Naive thymus-derived CD4-positive, alpha-beta T cell (primary cell): Measurements from ENCODE around the gene SAE1. TPM values are rescaled to one million over a fixed set of nuclear protein-coding genes. Genes with fewer than 3 reads are reported as not detected.

Experiments
- ATAC-seq: fragments of 150-1000 bp; cut with Tn5 transposase; 2 replicates; pipeline ENCODE4 v1.10.0; 2021; ENCODE audit warnings: mild to moderate bottlenecking, moderate library complexity
- CTCF ChIA-PET: fragments of 350-600 bp; sonication (Branson Sonifier 250); formaldehyde crosslinking; loops from one replicate; lab custom pipeline; 2021; ENCODE audit warnings: antibody characterized with exemption; lab: Charles Lee
- POLR2A ChIA-PET: fragments of 350-600 bp; sonication (Branson Sonifier 250); formaldehyde crosslinking; loops from one replicate; lab custom pipeline; 2021; ENCODE audit warnings: antibody characterized with exemption, inconsistent platforms; lab: Charles Lee
- DNase-seq, 9 donors: peaks; one replicate each; pipeline versions ENCODE4 v3.0.0 to v3.0.0-alpha.2; 2020 to 2022; ENCODE audit warnings: mixed read lengths in 1 of 9
- H3K27ac ChIP-seq: one replicate; pipeline ENCODE4 v1.7.0; 2013; ENCODE audit warnings: mild to moderate bottlenecking, low read depth, low read length, moderate library complexity
- H3K27me3 ChIP-seq, 2 donors: one replicate each; pipeline ENCODE4 v1.7.0; 2013; ENCODE audit warnings: low read length in 2 of 2, mild to moderate bottlenecking in 2 of 2, moderate library complexity in 2 of 2; ENCODE audit not compliant: control insufficient read depth in 2 of 2, insufficient read depth in 2 of 2
- H3K36me3 ChIP-seq, 3 experiments: 1 replicate in 2 of 3; 2 replicates in 1 of 3; pipeline ENCODE4 v1.7.0; 2013; ENCODE audit warnings: low read length in 3 of 3, mild to moderate bottlenecking in 3 of 3, moderate library complexity in 1 of 3; ENCODE audit not compliant: insufficient read depth in 3 of 3, control insufficient read depth in 2 of 3
- H3K4me1 ChIP-seq, 2 donors: one replicate each; pipeline ENCODE4 v1.7.0; 2013; ENCODE audit warnings: low read length in 2 of 2, mild to moderate bottlenecking in 2 of 2, moderate library complexity in 1 of 2; ENCODE audit not compliant: control insufficient read depth in 2 of 2, insufficient read depth in 2 of 2
- H3K4me3 ChIP-seq: 2 replicates; pipeline ENCODE4 v1.7.0; 2013; ENCODE audit warnings: mild to moderate bottlenecking, low read length
- H3K9me3 ChIP-seq, 3 experiments: 1 replicate in 2 of 3; 2 replicates in 1 of 3; pipeline ENCODE4 v1.7.0; 2013; ENCODE audit warnings: low read length in 3 of 3; ENCODE audit not compliant: control insufficient read depth in 2 of 3
- H3K27ac Mint-ChIP-seq, 9 donors: one replicate each; pipeline ENCODE4 v1.8.0; 2020 to 2022; ENCODE audit warnings: mixed read lengths in 9 of 9, mild to moderate bottlenecking in 8 of 9, moderate library complexity in 5 of 9, inconsistent platforms in 2 of 9
- H3K27me3 Mint-ChIP-seq, 5 donors: one replicate each; pipeline ENCODE4 v1.8.0; 2021 to 2022; ENCODE audit warnings: mixed read lengths in 5 of 5, mild to moderate bottlenecking in 1 of 5
- H3K36me3 Mint-ChIP-seq, 5 donors: one replicate each; pipeline ENCODE4 v1.8.0; 2020 to 2022; ENCODE audit warnings: mixed read lengths in 5 of 5, mild to moderate bottlenecking in 3 of 5, inconsistent platforms in 1 of 5
- H3K4me1 Mint-ChIP-seq, 7 donors: one replicate each; pipeline ENCODE4 v1.8.0; 2020 to 2022; ENCODE audit warnings: mixed read lengths in 7 of 7, mild to moderate bottlenecking in 3 of 7, inconsistent platforms in 1 of 7
- H3K4me3 Mint-ChIP-seq, 10 donors: one replicate each; pipeline ENCODE4 v1.8.0; 2020 to 2022; ENCODE audit warnings: mild to moderate bottlenecking in 10 of 10, mixed read lengths in 10 of 10, moderate library complexity in 6 of 10, inconsistent platforms in 2 of 10
- H3K9me3 Mint-ChIP-seq, 11 donors: one replicate each; pipeline ENCODE4 v1.8.0; 2020 to 2022; ENCODE audit warnings: mixed read lengths in 11 of 11, mild to moderate bottlenecking in 4 of 11, inconsistent platforms in 1 of 11, moderate library complexity in 1 of 11
- intact Hi-C, 2 donors: fragments of 100-400 bp; cut with micrococcal nuclease; formaldehyde crosslinking; loops; one replicate each; pipeline ENCODE4 v1.15.1; 2023
- polyA plus RNA-seq, 2 donors: library from polyadenylated mRNA; unstranded; fragments of 300-500 nt; fragmentation: Illumina TruSeq; gene quantifications; one replicate each; pipeline ENCODE4 v1.2.3, GENCODE V29; 2021
- total RNA-seq, 6 experiments: library from RNA in 5 of 6; stranded (reverse) in 5 of 6; gene quantifications; 1 replicate in 5 of 6; 2 replicates in 1 of 6; pipeline ENCODE4 v1.2.3 and lab custom pipeline; 2021 to 2026

The SAE1 gene
- total and polyA plus RNA-seq, 7 experiments from 2014 or later: 34.3 to 181 (median 50.0) TPM

DNA sequence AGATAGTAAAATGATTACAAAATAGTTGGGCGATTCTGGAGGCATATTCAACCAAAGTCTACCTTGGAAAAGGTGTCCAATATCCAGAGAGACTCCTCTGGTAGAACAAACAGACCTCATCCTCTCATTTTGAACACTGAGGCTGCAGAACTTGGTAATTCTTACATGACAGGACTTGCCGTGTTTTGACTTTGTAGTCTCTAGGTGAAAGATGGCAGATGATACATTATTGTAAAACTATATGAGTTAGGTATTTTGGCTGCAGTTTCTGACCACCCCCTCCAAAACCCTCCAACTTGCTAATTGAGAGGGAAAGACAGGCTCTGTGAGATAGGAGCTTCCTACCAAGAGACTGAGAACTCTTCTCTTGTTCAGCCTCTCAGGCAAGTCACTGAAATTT lies 22.6 kb downstream of the SAE1 start:
- intact Hi-C loops: no loop called here
- POLR2A ChIA-PET: interaction anchor here (1.2 to 1.4 kb wide), 2 partner anchors 40 to 91 kb away, joined by 4 to 5 read pairs; partner anchors contain the start of gene ZC3H4
- Mint-ChIP-seq H3K9me3 (peaks cover 0 to 2% (median 0%) of the 10 kb centered on the region in 11 donors), H3K36me3 (peaks cover 10 to 47% (median 36%) of the 10 kb centered on the region in 5 donors), H3K27ac (peak overlapping the region in 3 of 9 donors; percentile 8 to 16 (median 10)), H3K4me3 (no peak overlapping the region), H3K4me1 (peaks cover 29 to 79% (median 64%) of the 10 kb centered on the region in 7 donors), H3K27me3 (no peaks in the 10 kb centered on the region)
- no peak overlapping the region for H3K27ac ChIP-seq
- peaks cover 8 to 46% (median 16%) of the 10 kb centered on the region in 3 experiments for H3K36me3 ChIP-seq
- H3K4me3 ChIP-seq: no peak overlapping the region
- H3K9me3 ChIP-seq: no peaks in the 10 kb centered on the region
- peaks cover 32 to 55% of the 10 kb centered on the region in 2 donors for H3K4me1 ChIP-seq
- CTCF ChIA-PET: interaction anchor here (7.5 to 10.7 kb wide), 2 partner anchors 58 to 92 kb away, joined by 53 to 175 read pairs; no protein-coding TSS in a partner anchor
- no peaks in the 10 kb centered on the region for H3K27me3 ChIP-seq
- DNase-seq: no peak
- no peak for ATAC-seq

GRCh38 chr19:47155148-47155547 lies 24.5 kb downstream of the SAE1 start:
- Histone ChIP-seq H3K4me1 (peaks cover 49 to 60% of the 10 kb centered on the region in 2 donors), H3K27me3 (no peaks in the 10 kb centered on the region), H3K27ac (no peak overlapping the region), H3K4me3 (no peak overlapping the region), H3K9me3 (no peaks in the 10 kb centered on the region), H3K36me3 (peaks cover 7 to 46% (median 16%) of the 10 kb centered on the region in 3 experiments)
- Mint-ChIP-seq H3K27me3 (no peaks in the 10 kb centered on the region), H3K4me3 (peak overlapping the region in 6 of 10 donors; percentile 29 to 61 (median 36)), H3K27ac (peak overlapping the region in 8 of 9 donors; percentile 43 to 80 (median 66)), H3K9me3 (no peaks in the 10 kb centered on the region), H3K36me3 (peaks cover 10 to 46% (median 30%) of the 10 kb centered on the region in 5 donors), H3K4me1 (peaks cover 36 to 82% (median 66%) of the 10 kb centered on the region in 7 donors)
- POLR2A ChIA-PET: interaction anchor here (1.1 to 19.8 kb wide), 4 partner anchors 29 to 90 kb away, joined by 4 to 386 read pairs (median 28); no protein-coding TSS in a partner anchor
- DNase-seq: no peak
- intact Hi-C loops: loop anchor here in 1 of 2 donors (5.0 kb wide), 1 partner anchor 72 kb away; no protein-coding TSS in a partner anchor
- no peak for ATAC-seq
- CTCF ChIA-PET: interaction anchor here (0.6 to 10.7 kb wide), 8 partner anchors 22 to 148 kb away, joined by 3 to 175 read pairs (median 7); partner anchors contain the start of gene SAE1

DNA sequence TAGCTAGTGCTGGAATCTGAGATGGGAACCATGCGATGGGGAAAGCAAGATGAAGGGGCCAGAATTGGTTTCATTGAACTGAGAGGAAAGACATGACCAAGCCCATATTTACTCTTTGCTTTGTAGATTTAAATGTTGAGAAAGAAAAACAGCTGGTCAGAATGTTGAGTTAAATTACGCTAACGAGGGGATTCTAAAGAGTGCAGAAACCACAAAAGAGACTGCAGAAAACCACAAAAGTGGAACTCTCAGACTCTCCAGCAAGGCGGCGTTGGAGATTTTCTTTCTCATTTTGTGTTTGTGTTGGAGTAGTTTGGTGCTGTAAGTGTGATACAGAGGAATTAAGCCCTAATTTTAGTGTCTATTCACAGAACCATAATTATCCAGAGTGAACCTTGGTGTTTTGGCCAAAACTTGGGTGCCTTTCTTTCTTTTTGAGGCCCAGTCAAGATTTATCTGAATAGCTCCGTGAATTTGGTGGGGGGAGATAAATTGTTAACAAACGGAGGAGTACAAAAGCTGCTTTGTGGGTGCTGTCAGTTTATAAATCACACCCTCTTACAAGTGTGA lies 26.3 kb downstream of the SAE1 start:
- peaks cover 57 to 65% of the 10 kb centered on the region in 2 donors for H3K4me1 ChIP-seq
- peaks cover 35 to 81% (median 66%) of the 10 kb centered on the region in 7 donors for H3K4me1 Mint-ChIP-seq
- H3K4me3 Mint-ChIP-seq: peak overlapping the region; percentile 74 to 98 (median 84)
- intact Hi-C loops: loop anchor here in 1 of 2 donors (5.0 kb wide), 1 partner anchor 70 kb away; no protein-coding TSS in a partner anchor
- peaks cover 10 to 34% (median 24%) of the 10 kb centered on the region in 5 donors for H3K36me3 Mint-ChIP-seq
- H3K9me3 Mint-ChIP-seq: no peaks in the 10 kb centered on the region
- no peaks in the 10 kb centered on the region for H3K27me3 Mint-ChIP-seq
- no peaks in the 10 kb centered on the region for H3K27me3 ChIP-seq
- H3K4me3 ChIP-seq: peak overlapping the region; percentile 55
- ATAC-seq (peak; percentile 53), DNase-seq (peak in 7 of 9 donors; percentile 43 to 56 (median 50))
- ChIA-PET CTCF (interaction anchor here (0.6 to 7.5 kb wide), 10 partner anchors 9 to 756 kb away, joined by 3 to 54 read pairs (median 14); no protein-coding TSS in a partner anchor), POLR2A (interaction anchor here (0.6 to 19.8 kb wide), 18 partner anchors 9 to 118 kb away, joined by 3 to 386 read pairs (median 4); partner anchors contain the start of genes SAE1 and ZC3H4)
- H3K9me3 ChIP-seq: no peaks in the 10 kb centered on the region
- H3K27ac Mint-ChIP-seq: peak overlapping the region; percentile 77 to 98 (median 97)
- peaks cover 0 to 32% (median 5%) of the 10 kb centered on the region in 3 experiments for H3K36me3 ChIP-seq
- H3K27ac ChIP-seq: peak overlapping the region; percentile 66

DNA sequence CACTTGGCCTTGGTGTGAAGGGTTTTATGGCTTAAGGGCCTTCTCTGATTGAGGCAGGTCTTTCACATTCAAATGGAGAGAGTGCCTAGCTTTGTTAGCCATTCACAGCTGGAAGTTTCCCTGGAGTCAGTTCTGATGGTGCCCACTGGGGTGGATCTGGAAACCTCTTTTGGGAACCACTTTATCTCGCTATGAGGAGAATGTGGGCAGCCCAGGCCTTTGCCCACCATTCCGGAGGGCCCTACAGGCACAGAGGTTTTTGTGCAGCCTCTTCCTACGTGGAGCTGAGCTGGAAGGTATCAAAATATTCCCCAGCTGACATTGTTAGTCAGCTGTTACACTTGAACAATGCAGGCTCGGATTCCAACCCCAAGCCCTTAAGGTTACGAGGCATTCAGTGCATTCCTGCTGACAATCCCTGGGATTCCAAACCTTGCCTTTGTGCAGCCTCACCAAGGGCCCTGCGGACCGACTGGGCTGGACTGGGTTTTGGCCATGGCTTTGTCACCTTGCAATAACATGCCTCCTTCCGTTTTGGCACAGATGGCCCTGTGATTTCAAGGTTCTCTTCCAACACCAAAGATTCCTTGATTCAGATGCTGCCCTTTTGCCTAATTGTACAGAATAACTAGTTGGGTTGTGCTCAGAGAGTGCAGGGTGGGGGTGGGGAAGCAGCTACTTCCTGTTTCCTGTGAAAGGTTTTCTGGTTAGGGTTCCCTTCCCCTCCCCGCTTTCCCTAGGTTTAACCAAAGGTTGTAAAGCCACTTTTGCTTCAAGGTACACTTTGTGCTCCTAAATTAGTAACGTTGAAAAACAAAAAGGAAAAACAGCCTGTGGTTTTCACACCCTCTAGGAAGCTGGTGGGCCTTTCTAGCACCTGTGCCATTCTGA lies 27.0 kb downstream of the SAE1 start:
- Histone ChIP-seq H3K4me1 (peaks cover 57 to 72% of the 10 kb centered on the region in 2 donors), H3K27me3 (no peaks in the 10 kb centered on the region), H3K27ac (peak overlapping the region; percentile 66), H3K36me3 (peaks cover 0 to 24% (median 0%) of the 10 kb centered on the region in 3 experiments), H3K4me3 (peak overlapping the region; percentile 55), H3K9me3 (no peaks in the 10 kb centered on the region)
- DNase-seq (peak in 7 of 9 donors; percentile 38 to 58 (median 48)), ATAC-seq (peak; percentile 45)
- Mint-ChIP-seq H3K4me3 (peak overlapping the region; percentile 79 to 98 (median 84)), H3K27me3 (no peaks in the 10 kb centered on the region), H3K9me3 (no peaks in the 10 kb centered on the region), H3K4me1 (peaks cover 35 to 82% (median 66%) of the 10 kb centered on the region in 7 donors), H3K27ac (peak overlapping the region; percentile 82 to 98 (median 97)), H3K36me3 (peaks cover 8 to 31% (median 21%) of the 10 kb centered on the region in 5 donors)
- ChIA-PET CTCF (interaction anchor here (0.5 to 7.5 kb wide), 13 partner anchors 7 to 192 kb away, joined by 3 to 54 read pairs (median 12); partner anchors contain the start of genes CCDC9 and DHX34), POLR2A (interaction anchor here (0.5 to 19.8 kb wide), 25 partner anchors 8 to 1167 kb away, joined by 3 to 386 read pairs (median 5); partner anchors contain the start of genes CCDC9, SAE1 and ZC3H4)
- intact Hi-C loops: loop anchor here (1.0 to 5.0 kb wide), 5 partner anchors 8 to 70 kb away; no protein-coding TSS in a partner anchor

GRCh38 chr19:47158367-47158791 lies 27.7 kb downstream of the SAE1 start:
- peak overlapping the region; percentile 55 for H3K4me3 ChIP-seq
- Mint-ChIP-seq H3K27me3 (no peaks in the 10 kb centered on the region), H3K36me3 (peaks cover 4 to 26% (median 15%) of the 10 kb centered on the region in 5 donors), H3K9me3 (no peaks in the 10 kb centered on the region), H3K4me1 (peaks cover 35 to 81% (median 64%) of the 10 kb centered on the region in 7 donors), H3K27ac (peak overlapping the region; percentile 82 to 98 (median 97)), H3K4me3 (peak overlapping the region; percentile 79 to 98 (median 84))
- peak overlapping the region; percentile 66 for H3K27ac ChIP-seq
- H3K9me3 ChIP-seq: no peaks in the 10 kb centered on the region
- CTCF ChIA-PET: interaction anchor here (0.5 to 7.5 kb wide), 13 partner anchors 8 to 146 kb away, joined by 3 to 54 read pairs (median 12); partner anchors contain the start of gene CCDC9
- POLR2A ChIA-PET: interaction anchor here (0.5 to 19.8 kb wide), 18 partner anchors 8 to 298 kb away, joined by 3 to 386 read pairs (median 6); partner anchors contain the start of genes CCDC9, SAE1 and ZC3H4
- ATAC-seq (no peak), DNase-seq (no peak)
- peaks cover 57 to 76% of the 10 kb centered on the region in 2 donors for H3K4me1 ChIP-seq
- no peaks in the 10 kb centered on the region for H3K27me3 ChIP-seq
- intact Hi-C loops: loop anchor here (1.0 to 5.0 kb wide), 5 partner anchors 9 to 69 kb away; no protein-coding TSS in a partner anchor
- peaks cover 0 to 18% (median 0%) of the 10 kb centered on the region in 3 experiments for H3K36me3 ChIP-seq
